ENCODE data around the gene GDAP1L1. TPM values are rescaled to one million over a fixed set of nuclear protein-coding genes. Genes with fewer than 3 reads are reported as not detected.
"Not testable (repeated sequence)": the region's sequence is repeated elsewhere in the genome, so short reads cannot be mapped to it uniquely, and the experiment has no call there.

GDAP1L1 gene
- total RNA-seq, 1 experiment from 2014 or later: 0.54 TPM

GRCh38 chr20:44231193-44231592, 15.9 kb upstream of the GDAP1L1 start:
- ChIA-PET POLR2A (ENCODE audit: low non-redundant PET) (no interaction called here), CTCF (no interaction called here)
- intact Hi-C loops (cut with micrococcal nuclease; ENCODE audit: unreplicated experiment): no loop called here
- H3K4me1 ChIP-seq (ENCODE audit: insufficient read depth, low read length, poor library complexity, severe bottlenecking): no peaks in the 10 kb centered on the region
- H3K36me3 ChIP-seq (ENCODE audit: insufficient read depth, low read length, poor library complexity, severe bottlenecking): no peaks in the 10 kb centered on the region
- no peak for DNase-seq (ENCODE audit: low spot score)
- H3K4me3 ChIP-seq (ENCODE audit: low read depth, low read length, poor library complexity, severe bottlenecking): no peak overlapping the region
- H3K27ac ChIP-seq (ENCODE audit: low read depth, low read length, poor library complexity, severe bottlenecking): no peak overlapping the region
- H3K27me3 ChIP-seq (replicated peaks; ENCODE audit: insufficient read depth, low read depth, low read length, poor library complexity): no peaks in the 10 kb centered on the region
- H3K9me3 ChIP-seq (ENCODE audit: low read depth, low read length, poor library complexity, severe bottlenecking): no peaks in the 10 kb centered on the region
- TF ChIP-seq EZH2 (IDR thresholded peaks at IDR 0.05; ENCODE audit: borderline replicate concordance, low read depth, low read length, poor library complexity, severe bottlenecking) (no peak), CTCF (conservative IDR thresholded peaks at IDR 0.05; ENCODE audit: low read depth, low read length) (no peak)
- BruUV-seq (replicated peaks): no TSS peak

- BruUV-seq (replicated peaks): no TSS peak
Measured at GRCh38 chr20:44231713-44232468, 15.2 kb upstream of the GDAP1L1 start.

GRCh38 chr20:44232469-44232856, 14.6 kb upstream of the GDAP1L1 start:
- H3K27me3 ChIP-seq (replicated peaks; ENCODE audit: insufficient read depth, low read depth, low read length, poor library complexity); CTCF ChIA-PET; BruUV-seq (replicated peaks); H3K4me1 ChIP-seq (ENCODE audit: insufficient read depth, low read length, poor library complexity, severe bottlenecking); DNase-seq (ENCODE audit: low spot score); H3K9me3 ChIP-seq (ENCODE audit: low read depth, low read length, poor library complexity, severe bottlenecking); H3K27ac ChIP-seq (ENCODE audit: low read depth, low read length, poor library complexity, severe bottlenecking); intact Hi-C loops (cut with micrococcal nuclease; ENCODE audit: unreplicated experiment); H3K4me3 ChIP-seq (ENCODE audit: low read depth, low read length, poor library complexity, severe bottlenecking); H3K36me3 ChIP-seq (ENCODE audit: insufficient read depth, low read length, poor library complexity, severe bottlenecking): not testable (repeated sequence)
- POLR2A ChIA-PET (ENCODE audit: low non-redundant PET): interaction anchor here (0.6 kb wide), 1 partner anchor 785 kb away, joined by 6 read pairs; no protein-coding TSS in a partner anchor

More at GRCh38 chr20:44231713-44232468, 15.2 kb upstream of the GDAP1L1 start:
- Histone ChIP-seq H3K4me3 (ENCODE audit: low read depth, low read length, poor library complexity, severe bottlenecking) (no peak overlapping the region), H3K36me3 (ENCODE audit: insufficient read depth, low read length, poor library complexity, severe bottlenecking) (no peaks in the 10 kb centered on the region), H3K9me3 (ENCODE audit: low read depth, low read length, poor library complexity, severe bottlenecking) (no peaks in the 10 kb centered on the region), H3K27ac (ENCODE audit: low read depth, low read length, poor library complexity, severe bottlenecking) (no peak overlapping the region), H3K4me1 (ENCODE audit: insufficient read depth, low read length, poor library complexity, severe bottlenecking) (no peaks in the 10 kb centered on the region), H3K27me3 (replicated peaks; ENCODE audit: insufficient read depth, low read depth, low read length, poor library complexity) (no peaks in the 10 kb centered on the region)
- TF ChIP-seq EZH2 (IDR thresholded peaks at IDR 0.05; ENCODE audit: borderline replicate concordance, low read depth, low read length, poor library complexity, severe bottlenecking): no peak
- TF ChIP-seq CTCF (conservative IDR thresholded peaks at IDR 0.05; ENCODE audit: low read depth, low read length): no peak
- intact Hi-C loops (cut with micrococcal nuclease; ENCODE audit: unreplicated experiment): no loop called here
- CTCF ChIA-PET: no interaction called here
- peak; percentile 48 for DNase-seq (ENCODE audit: low spot score)
- POLR2A ChIA-PET (ENCODE audit: low non-redundant PET): interaction anchor here (0.6 kb wide), 1 partner anchor 785 kb away, joined by 6 read pairs; no protein-coding TSS in a partner anchor

All from A673 (cell line).